GM08714 (cell line): ENCODE results near the gene BTBD3.

ENCODE experiments used
- H3K4me3 ChIP-seq: fragments of 200-500 bp; sonication (Bioruptor generic); 2 replicates; pipeline ENCODE4 v1.5.1; 2014; ENCODE audit warnings: mild to moderate bottlenecking, low read length, inconsistent platforms
- ZNF274 ChIP-seq: IDR thresholded peaks from 2 replicates; pipeline ENCODE4 v1.6.1; 2012; ENCODE audit warnings: mild to moderate bottlenecking, low read depth, low read length

The BTBD3 gene

DNA sequence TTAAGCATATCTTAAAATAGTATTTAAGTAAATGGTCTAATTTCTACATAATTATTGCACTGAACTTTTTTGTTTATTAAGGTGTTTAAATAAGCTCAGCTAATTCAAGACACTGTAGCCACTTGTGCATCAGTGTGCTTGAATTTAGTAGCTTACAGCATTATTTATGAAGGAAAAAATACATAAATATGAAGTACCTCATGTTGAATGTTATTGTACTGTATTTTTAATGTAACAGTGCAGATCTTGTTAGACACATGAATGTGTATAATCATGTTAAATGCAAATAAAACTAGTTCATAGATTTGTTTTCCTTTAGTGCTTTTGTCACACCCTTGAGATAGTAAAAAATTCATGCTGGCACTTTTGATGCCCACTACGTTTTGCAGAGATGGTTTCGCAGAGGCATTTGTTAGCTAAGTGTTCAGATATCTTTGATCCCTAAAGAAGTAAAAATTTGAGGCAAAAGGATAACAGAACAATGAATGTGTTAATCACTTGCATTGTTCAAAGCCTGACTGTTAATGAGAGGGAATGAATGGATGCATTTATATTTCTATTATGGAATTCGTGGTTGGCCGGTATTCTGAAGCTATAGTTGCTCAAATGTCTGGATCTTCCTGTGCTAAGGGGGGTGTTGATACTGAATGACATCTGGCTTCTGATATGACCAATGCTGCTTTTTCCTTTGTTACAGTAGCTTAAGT lies 8.8 kb downstream of the BTBD3 start:
- H3K4me3 ChIP-seq = no peak overlapping the region
- TF ChIP-seq ZNF274 = no peak

DNA sequence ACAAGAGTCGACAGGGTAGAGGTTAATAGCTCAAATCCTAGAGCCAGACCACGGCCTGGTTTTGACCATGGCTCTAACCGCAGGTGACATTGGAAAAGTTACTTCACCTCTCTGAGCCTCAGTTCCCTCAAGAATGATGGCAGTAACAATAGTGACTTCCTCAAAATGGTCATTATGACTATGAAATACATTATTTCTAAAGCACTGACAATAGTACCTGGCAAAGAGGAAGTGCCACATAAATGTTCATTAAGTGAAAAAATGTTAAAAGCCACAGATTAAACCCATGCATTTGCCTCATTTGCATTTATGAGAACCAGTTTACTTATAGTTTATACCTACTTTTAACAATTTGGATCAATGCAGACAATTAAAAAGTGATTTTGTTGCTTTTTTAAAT lies 12.3 kb downstream of the BTBD3 start:
- H3K4me3 ChIP-seq = no peak overlapping the region
- TF ChIP-seq ZNF274 = no peak

DNA sequence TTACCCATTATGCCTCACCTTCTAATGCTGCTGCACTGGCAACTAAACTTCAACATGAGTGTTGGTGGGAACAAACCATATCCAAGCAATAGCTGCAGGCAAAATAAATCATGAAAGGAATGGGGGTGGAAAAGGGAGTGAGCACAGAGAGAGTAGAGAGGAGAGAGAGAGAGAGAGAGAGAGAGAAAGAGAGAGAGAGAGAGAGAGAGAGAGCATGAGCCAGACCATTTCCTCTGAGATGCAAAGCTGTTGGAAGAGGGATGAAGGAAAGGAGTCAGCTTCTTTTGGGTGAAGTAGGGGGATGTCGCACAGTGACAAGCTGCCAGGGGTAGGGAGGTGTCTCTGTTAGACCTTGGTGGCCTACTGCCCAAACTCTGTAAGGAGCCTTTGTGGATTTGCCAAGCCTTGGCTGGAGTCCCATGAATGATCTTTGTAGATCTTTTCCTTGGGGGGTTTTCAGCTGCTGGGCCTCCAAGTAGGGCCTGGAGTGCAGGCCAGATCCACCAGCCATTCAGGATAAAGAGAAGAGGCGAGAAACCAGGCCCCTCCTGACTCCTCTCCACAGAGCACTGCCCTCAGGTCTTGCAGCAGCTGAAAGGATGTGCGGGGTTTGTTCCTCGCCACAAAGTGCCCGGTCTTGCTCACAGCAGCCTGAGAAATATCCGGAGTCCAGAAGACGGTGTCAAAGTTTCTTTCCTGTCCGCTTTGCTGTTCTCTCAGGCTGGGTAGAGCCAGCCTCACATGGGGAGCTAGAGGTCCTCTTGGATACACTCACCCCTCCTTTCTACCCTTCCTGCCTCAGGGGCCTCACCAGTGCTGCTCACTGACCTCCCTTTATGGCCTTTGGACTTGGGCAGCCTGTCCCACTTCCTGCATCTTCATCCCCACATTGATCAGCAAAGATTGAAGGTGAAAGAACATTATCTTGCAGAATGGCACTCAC lies 17.8 kb downstream of the BTBD3 start:
- no peak overlapping the region for H3K4me3 ChIP-seq
- no peak for TF ChIP-seq ZNF274

DNA sequence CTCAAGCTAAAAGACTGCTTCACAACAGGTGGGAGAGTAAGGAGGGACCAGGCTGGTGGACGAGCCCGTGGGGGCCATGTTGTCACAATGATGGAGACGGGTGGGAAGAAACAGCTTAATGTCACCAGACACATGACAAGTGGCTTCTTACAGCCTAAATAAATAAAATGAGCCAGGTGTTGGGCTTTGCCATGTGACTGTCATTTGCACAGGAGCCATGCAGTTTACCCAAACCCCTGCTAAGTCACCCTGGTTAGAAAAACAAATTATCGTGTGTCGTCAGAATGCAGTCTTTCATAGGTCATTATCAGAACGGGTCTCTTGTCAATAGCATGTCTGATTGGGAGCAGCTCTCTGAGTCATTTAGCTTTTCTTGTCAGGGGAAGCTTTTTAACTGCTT lies 18.5 kb downstream of the BTBD3 start:
- no peak for TF ChIP-seq ZNF274
- H3K4me3 ChIP-seq = no peak overlapping the region

DNA sequence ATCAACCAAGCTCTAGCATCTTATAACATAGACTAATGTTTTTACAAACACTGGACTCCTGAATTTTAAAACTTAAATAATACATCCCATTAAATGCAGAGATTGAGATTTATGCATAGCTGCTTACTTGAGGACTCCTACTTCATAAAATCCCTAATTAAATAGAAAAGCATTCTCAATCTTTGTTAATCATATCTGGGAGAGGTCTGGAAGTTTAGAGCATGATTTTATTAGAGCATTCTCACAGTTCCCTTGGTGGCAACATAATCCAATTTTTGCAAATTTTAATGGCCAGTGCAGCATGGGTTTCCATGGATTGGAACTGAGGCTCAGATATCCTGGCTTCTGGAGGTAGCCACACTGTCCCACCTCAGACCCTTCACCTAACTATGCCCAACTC lies 19.5 kb downstream of the BTBD3 start:
- H3K4me3 ChIP-seq = no peak overlapping the region
- TF ChIP-seq ZNF274 = no peak

DNA sequence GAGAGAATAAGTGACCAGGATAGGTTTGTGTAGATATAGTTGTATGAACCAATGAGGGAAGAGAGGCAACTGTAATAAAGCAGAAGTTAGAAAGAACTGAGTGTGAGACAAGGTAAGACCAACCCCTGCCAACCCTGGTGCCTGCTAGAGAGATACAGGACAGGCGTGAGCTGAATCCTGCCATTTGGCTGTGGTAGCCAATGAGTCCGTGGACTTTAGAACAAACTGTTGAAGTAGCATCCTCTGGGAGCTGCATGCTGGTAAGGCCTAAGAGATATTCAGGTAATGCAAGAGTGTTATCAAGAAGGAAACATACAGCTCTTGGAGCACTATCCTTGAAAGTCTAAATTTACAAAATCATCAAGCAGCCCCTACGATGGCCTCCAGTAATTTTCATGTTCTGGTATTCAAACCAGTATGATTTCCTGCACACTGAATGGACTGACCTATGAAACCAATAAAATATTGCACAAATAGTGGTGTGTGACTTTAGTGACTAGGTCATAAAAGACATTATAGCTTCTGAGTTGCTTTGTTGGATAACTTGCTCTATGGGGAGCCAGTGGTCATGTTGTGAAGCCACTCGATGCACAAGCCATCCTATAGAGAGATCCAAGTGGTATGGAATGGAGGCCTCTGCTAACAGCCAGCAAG lies 24.0 kb downstream of the BTBD3 start:
- no peak overlapping the region for H3K4me3 ChIP-seq
- TF ChIP-seq ZNF274 = no peak

DNA sequence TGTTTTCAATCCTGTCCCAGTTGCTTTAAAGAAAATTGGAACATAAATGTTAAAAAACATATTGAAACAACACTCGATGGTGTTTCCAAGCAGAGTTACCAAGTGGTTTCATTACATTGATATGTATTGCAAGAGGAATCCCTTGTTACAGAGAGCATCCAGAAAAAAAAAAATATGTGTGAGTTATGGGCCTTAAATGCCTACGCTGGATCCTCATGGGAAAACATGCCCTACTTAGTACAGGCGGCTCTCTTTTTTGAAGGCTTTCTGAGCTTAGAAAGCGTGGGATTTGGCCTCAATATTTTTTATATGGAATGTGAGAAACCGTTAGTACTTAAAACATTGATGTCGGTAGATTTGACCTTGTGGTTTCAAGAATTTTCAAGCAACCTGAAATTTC lies 26.1 kb downstream of the BTBD3 start:
- no peak overlapping the region for H3K4me3 ChIP-seq
- no peak for TF ChIP-seq ZNF274

GRCh38 chr20:11948806-11949205 lies 31.1 kb downstream of the BTBD3 start:
- no peak overlapping the region for H3K4me3 ChIP-seq
- no peak for TF ChIP-seq ZNF274

DNA sequence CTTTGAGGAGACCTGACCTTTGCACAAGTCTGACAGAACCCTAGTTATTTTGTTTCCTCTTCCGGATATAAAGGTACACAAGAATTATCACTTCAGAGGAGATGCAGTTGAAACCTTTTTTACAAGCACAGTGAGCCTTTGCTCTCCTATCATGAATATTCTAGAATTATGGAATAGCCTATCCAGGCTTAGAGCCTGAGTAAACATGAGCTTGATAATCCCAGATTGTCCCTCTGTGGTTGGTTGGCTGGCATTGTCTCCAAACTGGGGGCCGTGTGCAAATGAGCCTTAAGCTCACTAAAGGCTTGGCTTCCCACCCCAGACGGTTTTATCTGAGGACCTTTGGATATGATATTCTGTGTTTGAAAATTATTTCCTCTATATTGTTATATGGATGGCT lies 32.0 kb downstream of the BTBD3 start:
- TF ChIP-seq ZNF274 = no peak
- no peak overlapping the region for H3K4me3 ChIP-seq

- no peak overlapping the region for H3K4me3 ChIP-seq
- no peak for TF ChIP-seq ZNF274
Measured at GRCh38 chr20:11951696-11952095, 34.0 kb downstream of the BTBD3 start.

GRCh38 chr20:11952639-11953038 lies 34.9 kb downstream of the BTBD3 start:
- TF ChIP-seq ZNF274 = no peak

GRCh38 chr20:11957911-11958310 lies 40.2 kb downstream of the BTBD3 start:
- no peak for TF ChIP-seq ZNF274
- no peak overlapping the region for H3K4me3 ChIP-seq

More at GRCh38 chr20:11952639-11953038, 34.9 kb downstream of the BTBD3 start:
- H3K4me3 ChIP-seq = no peak overlapping the region

DNA sequence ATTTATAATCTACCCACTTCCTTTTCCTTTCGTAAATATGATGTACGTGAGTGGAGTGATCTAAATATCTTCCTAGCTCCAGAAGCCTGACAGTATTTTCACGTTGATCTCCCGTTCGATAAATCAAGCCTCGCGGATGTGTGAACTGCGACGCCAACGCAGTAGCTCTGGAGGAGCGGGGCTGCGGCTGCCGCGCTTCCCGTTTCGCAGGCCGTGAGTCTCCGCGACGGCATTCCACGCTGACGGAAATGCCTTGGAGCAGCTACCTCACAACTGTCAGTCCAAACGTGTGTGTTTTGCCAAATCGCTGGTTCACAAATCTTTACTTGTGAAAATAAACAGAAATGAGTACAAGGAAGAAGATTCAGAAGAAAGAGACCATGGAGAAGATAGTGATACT lies 41.2 kb downstream of the BTBD3 start:
- no peak overlapping the region for H3K4me3 ChIP-seq
- no peak for TF ChIP-seq ZNF274

DNA sequence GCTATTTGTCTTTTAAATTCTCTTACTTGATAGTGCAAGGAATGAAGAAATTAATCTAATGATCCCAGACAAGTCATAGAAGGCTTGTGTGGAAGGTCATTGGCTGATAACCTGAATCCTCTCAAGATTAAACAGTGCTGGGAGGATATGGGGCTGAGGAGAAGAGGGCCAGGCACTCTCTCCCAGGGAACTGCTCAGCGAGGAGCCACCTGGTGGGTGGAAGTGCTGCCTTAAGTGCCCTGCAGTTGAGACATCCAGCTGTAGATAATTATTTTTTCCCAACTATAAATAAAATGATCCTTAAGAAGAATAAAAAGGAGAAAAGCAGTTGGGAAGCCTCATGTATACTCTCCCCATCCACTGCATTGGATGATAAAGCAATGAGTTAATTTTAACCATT lies 47.9 kb downstream of the BTBD3 start:
- TF ChIP-seq ZNF274 = no peak

DNA sequence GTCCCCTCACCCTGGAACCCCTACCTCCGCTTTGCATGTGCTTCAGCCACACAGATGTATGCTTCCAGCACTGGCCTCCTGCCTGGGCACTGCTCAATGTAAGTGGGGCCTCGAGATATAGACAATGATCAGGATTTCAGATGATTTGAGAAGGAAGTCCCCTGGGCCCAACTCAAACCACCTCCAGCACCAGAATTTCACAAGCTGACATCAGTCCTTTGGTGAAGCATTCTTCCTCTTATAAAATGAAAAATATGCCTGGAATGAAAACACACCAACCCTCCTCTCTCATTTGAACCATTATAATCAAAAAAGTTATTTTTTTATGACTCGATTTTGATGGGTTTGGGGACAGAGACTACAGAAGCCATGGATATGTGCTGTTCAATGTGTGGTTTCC lies 48.5 kb downstream of the BTBD3 start:
- H3K4me3 ChIP-seq = no peak overlapping the region
- no peak for TF ChIP-seq ZNF274

More for the DNA sequence above, 47.9 kb downstream of the BTBD3 start:
- H3K4me3 ChIP-seq = no peak overlapping the region
